ENCODE measurements around the gene PYDC1.

GRCh38 chr16:31260136-31260931 is 43.4 kb upstream of the PYDC1 start:
- no peak for TF ChIP-seq POLR2A (IDR thresholded peaks at IDR 0.05; ENCODE audit: low read length)
- no peak for TF ChIP-seq GATA1 (IDR thresholded peaks at IDR 0.05; ENCODE audit: low read depth, low read length)
